ENCODE measurements around the gene KDM4C.

Gene KDM4C

GRCh38 chr9:6870650-6871477, 113.1 kb downstream of the KDM4C start:
- H3K4me1 ChIP-seq (ENCODE audit: low read depth, poor library complexity, severe bottlenecking), result no peaks in the 10 kb centered on the region
- no peaks in the 10 kb centered on the region for H3K79me2 ChIP-seq (ENCODE audit: insufficient read depth, low read depth)
- H2AFZ ChIP-seq (ENCODE audit: low read depth), result no peak overlapping the region
- H3K27ac ChIP-seq, result no peak overlapping the region
- H3K36me3 ChIP-seq (ENCODE audit: insufficient read depth), result no peaks in the 10 kb centered on the region
- H3K4me2 ChIP-seq, result no peak overlapping the region
- H4K20me1 ChIP-seq (ENCODE audit: insufficient read depth), result no peaks in the 10 kb centered on the region
- H3K4me3 ChIP-seq (IDR thresholded peaks at IDR 0.05; ENCODE audit: insufficient read depth, low read depth, low read length), result no peak overlapping the region
- no peak overlapping the region for H3K9ac ChIP-seq
- H3K27me3 ChIP-seq (ENCODE audit: insufficient read depth, low read depth), result no peaks in the 10 kb centered on the region
- TF ChIP-seq CTCF (conservative IDR thresholded peaks at IDR 0.05; ENCODE audit: low read depth, low read length), result no peak

- no peak for TF ChIP-seq CTCF (conservative IDR thresholded peaks at IDR 0.05; ENCODE audit: low read depth, low read length)
- H3K27me3 ChIP-seq (ENCODE audit: insufficient read depth, low read depth), result no peaks in the 10 kb centered on the region
- H2AFZ ChIP-seq (ENCODE audit: low read depth), result no peak overlapping the region
- no peaks in the 10 kb centered on the region for H3K79me2 ChIP-seq (ENCODE audit: insufficient read depth, low read depth)
- no peaks in the 10 kb centered on the region for H3K4me1 ChIP-seq (ENCODE audit: low read depth, poor library complexity, severe bottlenecking)
- no peaks in the 10 kb centered on the region for H4K20me1 ChIP-seq (ENCODE audit: insufficient read depth)
- H3K9ac ChIP-seq, result no peak overlapping the region
- H3K36me3 ChIP-seq (ENCODE audit: insufficient read depth), result no peaks in the 10 kb centered on the region
- no peak overlapping the region for H3K4me3 ChIP-seq (IDR thresholded peaks at IDR 0.05; ENCODE audit: insufficient read depth, low read depth, low read length)
- no peak overlapping the region for H3K27ac ChIP-seq
- H3K4me2 ChIP-seq, result no peak overlapping the region
Measured at GRCh38 chr9:6873857-6874256, 116.1 kb downstream of the KDM4C start.

GRCh38 chr9:6876195-6876894, 118.6 kb downstream of the KDM4C start:
- no peak for TF ChIP-seq CTCF (conservative IDR thresholded peaks at IDR 0.05; ENCODE audit: low read depth, low read length)
- Histone ChIP-seq H3K4me1 (ENCODE audit: low read depth, poor library complexity, severe bottlenecking) (no peaks in the 10 kb centered on the region), H4K20me1 (ENCODE audit: insufficient read depth) (no peaks in the 10 kb centered on the region), H3K79me2 (ENCODE audit: insufficient read depth, low read depth) (no peaks in the 10 kb centered on the region), H3K36me3 (ENCODE audit: insufficient read depth) (no peaks in the 10 kb centered on the region), H3K4me2 (no peak overlapping the region), H3K4me3 (IDR thresholded peaks at IDR 0.05; ENCODE audit: insufficient read depth, low read depth, low read length) (no peak overlapping the region), H3K9ac (no peak overlapping the region), H2AFZ (ENCODE audit: low read depth) (no peak overlapping the region), H3K27ac (no peak overlapping the region), H3K27me3 (ENCODE audit: insufficient read depth, low read depth) (no peaks in the 10 kb centered on the region)

- Histone ChIP-seq H3K4me2 (no peak overlapping the region), H2AFZ (ENCODE audit: low read depth) (no peak overlapping the region), H3K27ac (no peak overlapping the region), H3K36me3 (ENCODE audit: insufficient read depth) (no peaks in the 10 kb centered on the region), H3K79me2 (ENCODE audit: insufficient read depth, low read depth) (no peaks in the 10 kb centered on the region), H3K9ac (no peak overlapping the region), H3K27me3 (ENCODE audit: insufficient read depth, low read depth) (no peaks in the 10 kb centered on the region), H3K4me3 (IDR thresholded peaks at IDR 0.05; ENCODE audit: insufficient read depth, low read depth, low read length) (no peak overlapping the region), H4K20me1 (ENCODE audit: insufficient read depth) (no peaks in the 10 kb centered on the region), H3K4me1 (ENCODE audit: low read depth, poor library complexity, severe bottlenecking) (no peaks in the 10 kb centered on the region)
- TF ChIP-seq CTCF (conservative IDR thresholded peaks at IDR 0.05; ENCODE audit: low read depth, low read length), result no peak
Measured at GRCh38 chr9:6877671-6878161, 119.9 kb downstream of the KDM4C start.

Data from KMS-11 (cell line).